Nucleus accumbens (tissue), 56 donors: ENCODE measurements around the gene ARHGAP18.

Experiments used
- DNase-seq, 56 donors: peaks; one replicate each; lab custom pipeline; 2025; lab: John Stamatoyannopoulos, UW

The ARHGAP18 gene

GRCh38 chr6:129555206-129555832 is 154.7 kb downstream of the ARHGAP18 start:
- DNase-seq, result no peak

- no peak for DNase-seq
Observed at GRCh38 chr6:129552413-129552812, 157.6 kb downstream of the ARHGAP18 start.

GRCh38 chr6:129551486-129551885 is 158.5 kb downstream of the ARHGAP18 start:
- DNase-seq, result no peak

- DNase-seq, result no peak
Observed at GRCh38 chr6:129546702-129547101, 163.3 kb downstream of the ARHGAP18 start.

GRCh38 chr6:129544892-129545612 is 164.9 kb downstream of the ARHGAP18 start:
- no peak for DNase-seq

- no peak for DNase-seq
Observed at GRCh38 chr6:129543981-129544380, 166.0 kb downstream of the ARHGAP18 start.

- DNase-seq, result no peak
Observed at GRCh38 chr6:129542705-129543104, 167.3 kb downstream of the ARHGAP18 start.

GRCh38 chr6:129539032-129539431 is 170.9 kb downstream of the ARHGAP18 start:
- DNase-seq, result no peak

GRCh38 chr6:129536271-129536670 is 173.7 kb downstream of the ARHGAP18 start:
- no peak for DNase-seq

GRCh38 chr6:129534926-129535325 is 175.1 kb downstream of the ARHGAP18 start:
- no peak for DNase-seq
